ENCODE measurements around the gene BACE1-AS. TPM values are rescaled to one million over a fixed set of nuclear protein-coding genes. Genes with fewer than 3 reads are reported as not detected.

Gene BACE1-AS
- total RNA-seq, 1 donor from 2014 or later: 10.3 TPM

DNA sequence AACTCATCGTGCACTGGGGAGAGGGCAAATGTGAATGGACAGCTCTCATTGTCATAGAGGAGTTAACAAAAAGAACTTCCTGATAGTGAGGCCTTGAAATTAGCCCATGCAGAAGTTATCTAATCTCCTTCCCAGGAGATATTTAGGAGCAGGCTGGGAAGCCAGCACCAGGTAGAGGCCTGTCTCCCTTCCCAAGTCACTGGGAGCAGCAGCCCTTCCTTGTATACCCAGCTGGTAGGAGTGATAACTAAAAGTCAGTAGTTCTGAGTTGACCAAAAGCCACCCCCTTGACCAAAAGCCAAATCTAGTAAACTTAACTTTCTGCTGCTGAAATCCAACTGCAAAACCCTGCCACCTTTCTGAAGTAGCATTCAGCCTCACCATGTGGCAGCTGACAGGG lies 1.4 kb upstream of the BACE1-AS start:
- Histone ChIP-seq H3K4me1 (no peaks in the 10 kb centered on the region), H3K4me3 (no peak overlapping the region), H3K9ac (no peak overlapping the region), H4K20me1 (ENCODE audit: low read depth) (no peaks in the 10 kb centered on the region), H3F3A (ENCODE audit: low read depth) (peaks cover 8% of the 10 kb centered on the region), H3K36me3 (no peaks in the 10 kb centered on the region), H3K27me3 (no peaks in the 10 kb centered on the region), H3K27ac (no peak overlapping the region), H3K4me2 (no peak overlapping the region), H3K9me3 (ENCODE audit: low read depth) (no peaks in the 10 kb centered on the region), H3K79me2 (ENCODE audit: low read depth) (no peaks in the 10 kb centered on the region), H2AFZ (replicated peaks) (no peak overlapping the region)
- no peak for TF ChIP-seq EZH2phosphoT487 (IDR thresholded peaks at IDR 0.05)
- no peak for TF ChIP-seq EZH2 (IDR thresholded peaks at IDR 0.05)
- TF ChIP-seq, protein P1, sequence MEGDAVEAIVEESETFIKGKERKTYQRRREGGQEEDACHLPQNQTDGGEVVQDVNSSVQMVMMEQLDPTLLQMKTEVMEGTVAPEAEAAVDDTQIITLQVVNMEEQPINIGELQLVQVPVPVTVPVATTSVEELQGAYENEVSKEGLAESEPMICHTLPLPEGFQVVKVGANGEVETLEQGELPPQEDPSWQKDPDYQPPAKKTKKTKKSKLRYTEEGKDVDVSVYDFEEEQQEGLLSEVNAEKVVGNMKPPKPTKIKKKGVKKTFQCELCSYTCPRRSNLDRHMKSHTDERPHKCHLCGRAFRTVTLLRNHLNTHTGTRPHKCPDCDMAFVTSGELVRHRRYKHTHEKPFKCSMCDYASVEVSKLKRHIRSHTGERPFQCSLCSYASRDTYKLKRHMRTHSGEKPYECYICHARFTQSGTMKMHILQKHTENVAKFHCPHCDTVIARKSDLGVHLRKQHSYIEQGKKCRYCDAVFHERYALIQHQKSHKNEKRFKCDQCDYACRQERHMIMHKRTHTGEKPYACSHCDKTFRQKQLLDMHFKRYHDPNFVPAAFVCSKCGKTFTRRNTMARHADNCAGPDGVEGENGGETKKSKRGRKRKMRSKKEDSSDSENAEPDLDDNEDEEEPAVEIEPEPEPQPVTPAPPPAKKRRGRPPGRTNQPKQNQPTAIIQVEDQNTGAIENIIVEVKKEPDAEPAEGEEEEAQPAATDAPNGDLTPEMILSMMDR (IDR thresholded peaks at IDR 0.05): no peak
- H3K4me3 Mint-ChIP-seq: no peak overlapping the region
- no peaks in the 10 kb centered on the region for H3K27me3 Mint-ChIP-seq (ENCODE audit: insufficient read depth, low read depth)
- no peaks in the 10 kb centered on the region for H3K4me1 Mint-ChIP-seq
- no peak overlapping the region for H3K27ac Mint-ChIP-seq
- DNase-seq (ENCODE audit: low spot score): no peak
- H3K36me3 Mint-ChIP-seq: peaks cover 24% of the 10 kb centered on the region
- no peaks in the 10 kb centered on the region for H3K9me3 Mint-ChIP-seq

DNA sequence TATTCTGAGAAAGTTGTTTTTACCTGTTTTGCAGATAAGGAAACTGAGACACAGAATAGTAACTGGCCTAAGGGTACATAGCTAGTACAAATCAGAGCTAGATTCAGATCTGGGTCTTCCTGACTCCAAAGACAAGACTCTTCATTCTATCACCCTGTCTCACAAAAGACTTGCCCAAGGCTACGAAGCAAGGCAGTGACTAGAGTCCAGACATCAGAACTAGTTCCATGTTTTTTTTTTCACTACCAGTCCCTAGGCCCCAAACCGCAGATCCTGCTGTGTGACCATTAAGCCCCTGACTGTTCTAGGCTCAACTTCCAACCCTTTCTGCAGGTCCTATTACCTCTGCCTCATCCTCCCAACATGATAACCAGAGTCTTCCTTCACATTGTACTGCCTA lies 1.5 kb downstream of the BACE1-AS start:
- Mint-ChIP-seq H3K9me3 (no peaks in the 10 kb centered on the region), H3K27ac (no peak overlapping the region), H3K27me3 (ENCODE audit: insufficient read depth, low read depth) (no peaks in the 10 kb centered on the region), H3K36me3 (peaks cover 18% of the 10 kb centered on the region), H3K4me1 (no peaks in the 10 kb centered on the region), H3K4me3 (no peak overlapping the region)
- Histone ChIP-seq H3F3A (ENCODE audit: low read depth) (peaks cover 8% of the 10 kb centered on the region), H3K79me2 (ENCODE audit: low read depth) (no peaks in the 10 kb centered on the region), H3K4me3 (no peak overlapping the region), H4K20me1 (ENCODE audit: low read depth) (no peaks in the 10 kb centered on the region), H3K9me3 (ENCODE audit: low read depth) (no peaks in the 10 kb centered on the region), H3K4me2 (no peak overlapping the region), H3K4me1 (no peaks in the 10 kb centered on the region), H2AFZ (replicated peaks) (no peak overlapping the region), H3K36me3 (no peaks in the 10 kb centered on the region), H3K27ac (no peak overlapping the region), H3K27me3 (no peaks in the 10 kb centered on the region), H3K9ac (no peak overlapping the region)
- no peak for DNase-seq (ENCODE audit: low spot score)
- no peak for TF ChIP-seq EZH2 (IDR thresholded peaks at IDR 0.05)
- TF ChIP-seq, protein P1 (IDR thresholded peaks at IDR 0.05): no peak
- no peak for TF ChIP-seq EZH2phosphoT487 (IDR thresholded peaks at IDR 0.05)

DNA sequence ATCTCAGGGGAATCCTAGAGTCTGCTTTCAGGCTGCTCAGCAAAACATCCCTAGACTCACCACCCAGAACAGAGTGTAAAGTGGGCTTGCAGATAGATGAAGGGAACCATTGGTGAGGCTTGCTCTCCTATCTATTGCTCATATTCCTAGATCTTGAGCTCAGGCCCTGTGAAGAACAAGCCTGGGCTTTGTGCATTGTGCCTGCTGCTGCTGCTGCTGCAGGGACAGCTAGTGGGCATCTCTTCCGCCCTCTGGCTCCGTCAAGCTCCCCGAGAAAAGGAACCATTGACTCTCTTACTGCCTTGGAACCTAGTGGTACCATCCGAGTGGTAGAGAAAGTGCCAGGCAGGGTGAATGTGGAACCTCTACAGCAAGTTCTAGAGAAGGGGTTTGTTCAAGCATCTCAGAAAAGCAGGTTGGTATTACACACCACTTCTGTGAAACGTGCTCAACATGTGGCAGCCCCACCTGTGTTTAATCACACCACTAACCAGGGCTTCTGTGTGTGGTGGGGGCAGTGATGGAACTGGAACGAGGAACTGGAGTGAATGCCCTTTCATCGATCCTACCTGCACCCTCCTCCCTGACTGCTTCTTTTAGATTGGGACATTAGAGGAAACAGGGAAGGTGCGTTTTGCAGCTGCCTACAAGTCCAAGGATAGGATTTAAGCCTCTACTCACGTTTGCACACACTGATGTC lies 4.4 kb downstream of the BACE1-AS start:
- H3K27me3 Mint-ChIP-seq (ENCODE audit: insufficient read depth, low read depth): peaks cover under 1% of the 10 kb centered on the region
- no peak for TF ChIP-seq EZH2 (IDR thresholded peaks at IDR 0.05)
- TF ChIP-seq, protein P1 (IDR thresholded peaks at IDR 0.05): no peak
- TF ChIP-seq EZH2phosphoT487 (IDR thresholded peaks at IDR 0.05): no peak
- no peak overlapping the region for H3K27ac Mint-ChIP-seq

More for the DNA sequence above, 4.4 kb downstream of the BACE1-AS start:
- no peak overlapping the region for H3K4me3 Mint-ChIP-seq
- Histone ChIP-seq H3K9ac (no peak overlapping the region), H3K4me2 (no peak overlapping the region), H3F3A (ENCODE audit: low read depth) (peaks cover 26% of the 10 kb centered on the region), H4K20me1 (ENCODE audit: low read depth) (no peaks in the 10 kb centered on the region), H3K4me3 (no peak overlapping the region), H2AFZ (replicated peaks) (no peak overlapping the region), H3K27ac (no peak overlapping the region), H3K79me2 (ENCODE audit: low read depth) (no peaks in the 10 kb centered on the region), H3K9me3 (ENCODE audit: low read depth) (no peaks in the 10 kb centered on the region), H3K4me1 (peaks cover 17% of the 10 kb centered on the region), H3K27me3 (no peaks in the 10 kb centered on the region), H3K36me3 (no peaks in the 10 kb centered on the region)
- DNase-seq (ENCODE audit: low spot score): no peak
- peaks cover 8% of the 10 kb centered on the region for H3K36me3 Mint-ChIP-seq
- H3K4me1 Mint-ChIP-seq: peaks cover 16% of the 10 kb centered on the region
- no peaks in the 10 kb centered on the region for H3K9me3 Mint-ChIP-seq

Data from neural progenitor cell (in vitro differentiated cells).